HEK293 (cell line): ENCODE measurements around the gene GSN.

ENCODE experiments used
- CTCF ChIP-seq: fragments of 450-650 bp; formaldehyde crosslinking; IDR thresholded peaks from 2 replicates; pipeline ENCODE4 v1.5.1; 2016; ENCODE audit warnings: missing biosample characterization, missing genetic modification characterization
- PATZ1 ChIP-seq: fragments of 450-650 bp; formaldehyde crosslinking; IDR thresholded peaks from 2 replicates; pipeline ENCODE4 v1.5.1; 2016; ENCODE audit warnings: missing biosample characterization, missing genetic modification characterization
- PRDM10 ChIP-seq: fragments of 450-650 bp; formaldehyde crosslinking; IDR thresholded peaks from 2 replicates; pipeline ENCODE4 v1.5.1; 2016; ENCODE audit warnings: missing biosample characterization, missing genetic modification characterization
- ZBTB48 ChIP-seq: fragments of 450-650 bp; formaldehyde crosslinking; IDR thresholded peaks from 2 replicates; pipeline ENCODE4 v1.5.1; 2016; ENCODE audit warnings: missing biosample characterization, missing genetic modification characterization
- ZNF571 ChIP-seq: fragments of 450-650 bp; formaldehyde crosslinking; IDR thresholded peaks from 2 replicates; pipeline ENCODE4 v1.5.0; 2017; ENCODE audit warnings: missing biosample characterization, missing genetic modification characterization
- ZNF670 ChIP-seq: fragments of 450-650 bp; formaldehyde crosslinking; IDR thresholded peaks from 2 replicates; pipeline ENCODE4 v1.5.1; 2016; ENCODE audit warnings: missing biosample characterization, missing genetic modification characterization, low read depth
- ZNF792 ChIP-seq: fragments of 450-650 bp; formaldehyde crosslinking; IDR thresholded peaks from 2 replicates; pipeline ENCODE4 v1.5.1; 2016; ENCODE audit warnings: missing biosample characterization, missing genetic modification characterization

GRCh38 chr9:121218357-121219027 lies 49.5 kb upstream of the GSN start:
- TF ChIP-seq ZBTB48 (tag by site-specific recombination) = no peak
- no peak for TF ChIP-seq PRDM10 (tag by site-specific recombination)
- no peak for TF ChIP-seq CTCF (tag by site-specific recombination)
- TF ChIP-seq ZNF670 = no peak
- no peak for TF ChIP-seq PATZ1
- TF ChIP-seq ZNF792 (tag by site-specific recombination) = no peak
- TF ChIP-seq ZNF571 (tag by site-specific recombination) = no peak
